ENCODE measurements around the gene GPR3. TPM values are rescaled to one million over a fixed set of nuclear protein-coding genes. Genes with fewer than 3 reads are reported as not detected.

Gene GPR3
- total and polyA plus RNA-seq, 2 donors (not counting 3 experiments of a cell fraction or from before 2014, with no cell fraction given): 1.8 TPM

GRCh38 chr1:27359822-27360158 lies 32.6 kb upstream of the GPR3 start:
- FAIRE-seq (no peak), DNase-seq (ENCODE audit: low read depth, low spot score) (no peak)
- dilution Hi-C loops (cut with MboI; ENCODE audit: extremely low pct_ligation_motif_present, low sequenced_read_pairs): no loop called here
- Histone ChIP-seq H3K9ac (replicated peaks; ENCODE audit: extremely low read depth, insufficient read depth, low read length) (no peak overlapping the region), H3K4me3 (replicated peaks in 1 of 3; ENCODE audit: insufficient read depth in 1 of 3, low read depth in 1 of 3, low read length in 3 of 3) (no peak overlapping the region), H3K27ac (ENCODE audit: insufficient read depth, low read depth, low read length) (no peak overlapping the region), H2AFZ (ENCODE audit: low read depth, low read length) (no peak overlapping the region), H3K27me3 (ENCODE audit: control insufficient read depth in 2 of 2, insufficient read depth in 2 of 2, low read length in 2 of 2) (no peaks in the 10 kb centered on the region), H3K4me1 (ENCODE audit: control insufficient read depth, extremely low read depth, insufficient read depth, low read length) (peaks cover under 1% of the 10 kb centered on the region), H3K4me2 (ENCODE audit: insufficient read depth, low read length) (no peak overlapping the region), H3K9me3 (replicated peaks; ENCODE audit: control insufficient read depth, insufficient read depth, low read length) (no peaks in the 10 kb centered on the region), H3K79me2 (ENCODE audit: control insufficient read depth, insufficient read depth, low read length) (no peaks in the 10 kb centered on the region), H4K20me1 (replicated peaks; ENCODE audit: control insufficient read depth, extremely low read depth, insufficient read depth, low read length) (no peaks in the 10 kb centered on the region), H3K9me1 (replicated peaks; ENCODE audit: control insufficient read depth, extremely low read depth, insufficient read depth, low read length) (no peaks in the 10 kb centered on the region), H3K36me3 (ENCODE audit: control insufficient read depth in 2 of 2, extremely low read depth in 1 of 2, insufficient read depth in 2 of 2, low read length in 2 of 2) (peaks cover 0 to 4% of the 10 kb centered on the region in 2 experiments)
- no TSS peak for BruUV-seq (replicated peaks)
- POLR2A ChIA-PET: no interaction called here
- TF ChIP-seq, protein P1, sequence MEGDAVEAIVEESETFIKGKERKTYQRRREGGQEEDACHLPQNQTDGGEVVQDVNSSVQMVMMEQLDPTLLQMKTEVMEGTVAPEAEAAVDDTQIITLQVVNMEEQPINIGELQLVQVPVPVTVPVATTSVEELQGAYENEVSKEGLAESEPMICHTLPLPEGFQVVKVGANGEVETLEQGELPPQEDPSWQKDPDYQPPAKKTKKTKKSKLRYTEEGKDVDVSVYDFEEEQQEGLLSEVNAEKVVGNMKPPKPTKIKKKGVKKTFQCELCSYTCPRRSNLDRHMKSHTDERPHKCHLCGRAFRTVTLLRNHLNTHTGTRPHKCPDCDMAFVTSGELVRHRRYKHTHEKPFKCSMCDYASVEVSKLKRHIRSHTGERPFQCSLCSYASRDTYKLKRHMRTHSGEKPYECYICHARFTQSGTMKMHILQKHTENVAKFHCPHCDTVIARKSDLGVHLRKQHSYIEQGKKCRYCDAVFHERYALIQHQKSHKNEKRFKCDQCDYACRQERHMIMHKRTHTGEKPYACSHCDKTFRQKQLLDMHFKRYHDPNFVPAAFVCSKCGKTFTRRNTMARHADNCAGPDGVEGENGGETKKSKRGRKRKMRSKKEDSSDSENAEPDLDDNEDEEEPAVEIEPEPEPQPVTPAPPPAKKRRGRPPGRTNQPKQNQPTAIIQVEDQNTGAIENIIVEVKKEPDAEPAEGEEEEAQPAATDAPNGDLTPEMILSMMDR (IDR thresholded peaks at IDR 0.05; ENCODE audit: extremely low read depth in 1 of 2, insufficient read depth in 1 of 2, low read depth in 1 of 2, low read length in 2 of 2): no peak
- TF ChIP-seq POLR2AphosphoS5 (IDR thresholded peaks at IDR 0.05; ENCODE audit: insufficient read depth, low read depth, low read length): no peak
- CTCF ChIA-PET: interaction anchor here (2.5 to 4.8 kb wide), 3 partner anchors 14 to 36 kb away, joined by 11 to 45 read pairs (median 22); no protein-coding TSS in a partner anchor
- intact Hi-C loops (cut with micrococcal nuclease): no loop called here

DNA sequence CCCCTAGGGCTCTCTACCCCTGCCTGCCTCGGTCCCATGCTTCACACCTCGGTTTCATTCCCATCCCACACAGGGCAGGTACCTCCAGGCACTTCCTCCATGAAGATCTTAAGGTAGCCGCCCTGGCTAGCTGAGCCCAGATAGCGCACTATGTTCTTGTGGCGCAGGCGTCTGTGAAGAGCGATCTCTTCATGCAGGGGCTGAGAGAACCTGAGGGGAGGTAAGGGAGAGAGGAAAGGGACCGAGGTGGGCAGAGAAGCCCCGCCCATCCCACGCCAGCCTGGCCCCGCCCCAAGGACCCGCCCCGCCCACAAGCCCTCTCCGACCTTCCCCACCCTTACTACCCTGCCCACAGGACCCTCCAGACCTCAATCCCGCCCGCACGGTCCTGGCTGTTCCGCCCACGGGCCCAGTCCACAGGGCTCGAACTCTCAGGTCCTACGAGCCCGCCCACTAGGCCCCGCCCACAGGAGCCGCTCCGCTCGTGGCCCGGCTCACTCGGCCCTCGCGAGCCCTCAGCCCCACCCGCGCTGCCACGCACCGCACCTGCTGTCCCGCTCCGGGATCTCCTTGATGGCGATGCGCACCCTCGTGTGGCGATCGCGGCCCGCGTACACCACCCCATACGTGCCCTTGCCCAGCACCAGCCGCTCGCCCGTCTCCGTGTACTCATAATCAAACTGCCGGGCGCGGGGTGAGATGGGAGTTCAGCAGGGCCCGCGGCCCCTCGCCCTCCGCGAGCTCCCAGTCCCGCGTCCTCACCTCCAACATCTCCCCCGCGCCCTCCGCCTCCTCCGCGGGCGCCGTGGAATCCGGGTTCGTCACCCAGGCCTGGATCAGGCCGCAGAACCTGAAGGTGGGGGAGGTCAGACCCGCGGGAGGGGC lies 32.0 kb upstream of the GPR3 start:
- H3K79me2 ChIP-seq (ENCODE audit: control insufficient read depth, insufficient read depth, low read length): no peaks in the 10 kb centered on the region
- ChIA-PET POLR2A (no interaction called here), CTCF (interaction anchor here (2.5 to 3.4 kb wide), 2 partner anchors 28 to 35 kb away, joined by 11 to 45 read pairs; no protein-coding TSS in a partner anchor)
- H2AFZ ChIP-seq (ENCODE audit: low read depth, low read length): no peak overlapping the region
- H3K4me1 ChIP-seq (ENCODE audit: control insufficient read depth, extremely low read depth, insufficient read depth, low read length): peaks cover 6% of the 10 kb centered on the region
- H3K9ac ChIP-seq (replicated peaks; ENCODE audit: extremely low read depth, insufficient read depth, low read length): no peak overlapping the region
- H3K9me3 ChIP-seq (replicated peaks; ENCODE audit: control insufficient read depth, insufficient read depth, low read length): no peaks in the 10 kb centered on the region
- H3K9me1 ChIP-seq (replicated peaks; ENCODE audit: control insufficient read depth, extremely low read depth, insufficient read depth, low read length): no peaks in the 10 kb centered on the region
- H3K4me3 ChIP-seq (replicated peaks in 1 of 3; ENCODE audit: insufficient read depth in 1 of 3, low read depth in 1 of 3, low read length in 3 of 3): no peak overlapping the region
- H4K20me1 ChIP-seq (replicated peaks; ENCODE audit: control insufficient read depth, extremely low read depth, insufficient read depth, low read length): no peaks in the 10 kb centered on the region
- intact Hi-C loops (cut with micrococcal nuclease): no loop called here
- dilution Hi-C loops (cut with MboI; ENCODE audit: extremely low pct_ligation_motif_present, low sequenced_read_pairs): no loop called here
- TF ChIP-seq EZH2 (IDR thresholded peaks at IDR 0.05; ENCODE audit: borderline replicate concordance, low read depth, low read length, severe bottlenecking) (no peak), MYC (IDR thresholded peaks at IDR 0.05; ENCODE audit: low read depth, low read length) (no peak)
- TF ChIP-seq, protein P1 (IDR thresholded peaks at IDR 0.05; ENCODE audit: extremely low read depth in 1 of 2, insufficient read depth in 1 of 2, low read depth in 1 of 2, low read length in 2 of 2): no peak
- H3K4me2 ChIP-seq (ENCODE audit: insufficient read depth, low read length): no peak overlapping the region
- no TSS peak for BruUV-seq (replicated peaks)
- FAIRE-seq (no peak), DNase-seq (ENCODE audit: low read depth, low spot score) (no peak)
- no peaks in the 10 kb centered on the region for H3K27me3 ChIP-seq (ENCODE audit: control insufficient read depth in 2 of 2, insufficient read depth in 2 of 2, low read length in 2 of 2)
- H3K36me3 ChIP-seq (ENCODE audit: control insufficient read depth in 2 of 2, extremely low read depth in 1 of 2, insufficient read depth in 2 of 2, low read length in 2 of 2): peaks cover 0 to 2% of the 10 kb centered on the region in 2 experiments
- H3K27ac ChIP-seq (ENCODE audit: insufficient read depth, low read depth, low read length): no peak overlapping the region
